Activated CD8-positive, alpha-beta memory T cell treated with anti-CD3 and anti-CD28 coated beads, Interleukin-2, amount 50 U/mL, for 24 hours (primary cell): Measurements from ENCODE around the gene RHPN2.
A peak's percentile ranks its signal among the peaks of the same experiment; 100 is the strongest.

ENCODE experiments used
- DNase-seq: peaks from one replicate; pipeline ENCODE4 v3.0.0-alpha.2; 2020; ENCODE audit errors: extremely low read depth

The RHPN2 gene

GRCh38 chr19:33064792-33065550 lies at the start of gene RHPN2:
Gene RHPN2 (minus strand): TSS chr19:33064888. CDS start chr19:33064852, 36 bp downstream.
- peak; percentile 24 for DNase-seq

- no peak for DNase-seq
These were observed 49.6 kb upstream of the RHPN2 start for GRCh38 chr19:33114312-33114711.

- no peak for DNase-seq
These were observed 46.9 kb upstream of the RHPN2 start for GRCh38 chr19:33111587-33111986.

GRCh38 chr19:33110137-33110910 lies 45.6 kb upstream of the RHPN2 start:
- DNase-seq: no peak

GRCh38 chr19:33108161-33108560 lies 43.5 kb upstream of the RHPN2 start:
- DNase-seq: no peak

GRCh38 chr19:33102893-33103292 lies 38.2 kb upstream of the RHPN2 start:
- DNase-seq: no peak

- no peak for DNase-seq
These were observed 36.4 kb upstream of the RHPN2 start for GRCh38 chr19:33100894-33101644.

GRCh38 chr19:33098055-33098534 lies 33.4 kb upstream of the RHPN2 start:
- DNase-seq: no peak

- no peak for DNase-seq
These were observed 31.3 kb upstream of the RHPN2 start for GRCh38 chr19:33096005-33096404.

GRCh38 chr19:33094436-33095067 lies 29.9 kb upstream of the RHPN2 start:
- no peak for DNase-seq

- DNase-seq: no peak
These were observed 28.9 kb upstream of the RHPN2 start for GRCh38 chr19:33093420-33094210.

- no peak for DNase-seq
These were observed 25.5 kb upstream of the RHPN2 start for GRCh38 chr19:33090179-33090578.

- DNase-seq: no peak
These were observed 24.3 kb upstream of the RHPN2 start for GRCh38 chr19:33089010-33089409.

- DNase-seq: no peak
These were observed 22.3 kb upstream of the RHPN2 start for GRCh38 chr19:33086955-33087354.

GRCh38 chr19:33085570-33086128 lies 21.0 kb upstream of the RHPN2 start:
- DNase-seq: no peak

GRCh38 chr19:33080761-33081681 lies 16.3 kb upstream of the RHPN2 start, which contains the start of gene GPATCH1:
Gene GPATCH1 (plus strand): TSS chr19:33081181. CDS start chr19:33081194, 13 bp downstream.
- DNase-seq: peak; percentile 61

- no peak for DNase-seq
These were observed 10.8 kb upstream of the RHPN2 start for GRCh38 chr19:33075519-33075918.

- DNase-seq: no peak
These were observed 7.2 kb upstream of the RHPN2 start for GRCh38 chr19:33071887-33072286.

GRCh38 chr19:33067121-33067520 lies 2.4 kb upstream of the RHPN2 start:
- DNase-seq: no peak
